SK-N-SH (cell line): ENCODE data around the gene R3HCC1L. TPM values are rescaled to one million over a fixed set of nuclear protein-coding genes. Genes with fewer than 3 reads are reported as not detected.

Experiments
- CTCF ChIA-PET: fragments of 300-600, 350-600 bp; formaldehyde crosslinking; extraction: SDS; loops from one replicate; lab custom pipeline; 2021; lab: Yijun Ruan, JAX
- POLR2A ChIA-PET: fragments of 350-600 bp; sonication (Branson Sonifier 250); formaldehyde crosslinking; extraction: SDS; loops from one replicate; lab custom pipeline; 2020; ENCODE audit warnings: antibody characterized with exemption, inconsistent platforms; lab: Yijun Ruan, JAX
- DNase-seq: peaks from one replicate; pipeline ENCODE4 v3.0.0; 2012
- H2AFZ ChIP-seq: fragments of 200-600 bp; sonication (generic); 2 replicates; pipeline ENCODE4 v1.8.1; 2016; ENCODE audit warnings: antibody characterized with exemption, mild to moderate bottlenecking, low read depth
- H3F3A ChIP-seq: fragments of 200-600 bp; sonication (generic); replicated peaks from 2 replicates; pipeline ENCODE3; 2016; ENCODE audit warnings: antibody characterized with exemption, mild to moderate bottlenecking; ENCODE audit not compliant: insufficient read depth
- H3K27ac ChIP-seq, 2 experiments: fragments of 200-500 bp in 1 of 2; fragments of 200-600 bp in 1 of 2; sonication (Bioruptor generic) in 1 of 2; sonication (generic), shearing (Covaris generic) in 1 of 2; 2 replicates each; pipeline versions ENCODE4 v1.5.1 to v1.6.1; 2014 to 2016; ENCODE audit warnings: low read depth in 2 of 2, inconsistent platforms in 1 of 2, low read length in 1 of 2, mild to moderate bottlenecking in 1 of 2, mixed read lengths in 1 of 2
- H3K27me3 ChIP-seq: fragments of 200-600 bp; sonication (generic), shearing (Covaris generic); 2 replicates; pipeline ENCODE4 v1.6.1; 2016; ENCODE audit warnings: mixed run types; ENCODE audit not compliant: insufficient read depth
- H3K36me3 ChIP-seq, 2 experiments: fragments of 200-500 bp in 1 of 2; fragments of 200-600 bp in 1 of 2; sonication (Bioruptor generic) in 1 of 2; sonication (generic) in 1 of 2; replicated peaks in 1 of 2; 2 replicates each; pipeline versions ENCODE3 to v1.5.1; 2014 to 2016; ENCODE audit warnings: low read length in 1 of 2, mild to moderate bottlenecking in 1 of 2; ENCODE audit not compliant: insufficient read depth in 2 of 2, control insufficient read depth in 1 of 2
- H3K4me1 ChIP-seq, 2 experiments: fragments of 200-500 bp in 1 of 2; fragments of 200-600 bp in 1 of 2; sonication (Bioruptor generic) in 1 of 2; sonication (generic), shearing (Covaris generic) in 1 of 2; 2 replicates each; pipeline versions ENCODE4 v1.5.1 to v1.6.1; 2014 to 2016; ENCODE audit warnings: low read depth in 1 of 2, low read length in 1 of 2, mixed run types in 1 of 2; ENCODE audit not compliant: insufficient read depth in 2 of 2, control insufficient read depth in 1 of 2
- H3K4me2 ChIP-seq: fragments of 200-600 bp; sonication (generic), shearing (Covaris generic); 2 replicates; pipeline ENCODE4 v1.6.1; 2017; ENCODE audit warnings: mixed run types
- H3K4me3 ChIP-seq, 2 experiments: fragments of 200-500 bp in 1 of 2; fragments of 200-600 bp in 1 of 2; sonication (Bioruptor generic) in 1 of 2; sonication (generic), shearing (Covaris generic) in 1 of 2; 2 replicates each; pipeline versions ENCODE4 v1.5.1 to v1.8.1; 2014 to 2016; ENCODE audit warnings: low read depth in 2 of 2, inconsistent platforms in 1 of 2, low read length in 1 of 2, mild to moderate bottlenecking in 1 of 2, mixed read lengths in 1 of 2, moderate library complexity in 1 of 2
- H3K79me2 ChIP-seq: fragments of 200-600 bp; sonication (generic); 2 replicates; pipeline ENCODE4 v1.8.1; 2017; ENCODE audit warnings: mild to moderate bottlenecking; ENCODE audit not compliant: insufficient read depth
- H3K9ac ChIP-seq: fragments of 200-600 bp; sonication (generic); 2 replicates; pipeline ENCODE4 v1.6.1; 2017; ENCODE audit warnings: mixed run types
- H3K9me2 ChIP-seq: fragments of 200-600 bp; sonication (generic); 2 replicates; pipeline ENCODE4 v1.6.1; 2017; ENCODE audit warnings: mixed run types
- H3K9me3 ChIP-seq: fragments of 200-600 bp; sonication (generic); 2 replicates; pipeline ENCODE4 v1.6.1; 2017; ENCODE audit warnings: mixed run types, mild to moderate bottlenecking, moderate library complexity
- H4K20me1 ChIP-seq: fragments of 200-600 bp; sonication (generic); 2 replicates; pipeline ENCODE4 v1.6.1; 2017; ENCODE audit warnings: mild to moderate bottlenecking, mixed run types; ENCODE audit not compliant: insufficient read depth
- CHD2 ChIP-seq: fragments of 150-350 bp; IDR thresholded peaks from 2 replicates; pipeline ENCODE4 v1.6.1; 2018; ENCODE audit warnings: low read length; ENCODE audit not compliant: partially characterized antibody
- ELF1 ChIP-seq: IDR thresholded peaks from 2 replicates; pipeline ENCODE4 v1.4.0; 2012
- EZH2phosphoT487 ChIP-seq: fragments of 200-600 bp; sonication (generic); IDR thresholded peaks from 2 replicates; pipeline ENCODE4 v1.6.1; 2017; ENCODE audit warnings: low read depth, mixed run types, mild to moderate bottlenecking, antibody characterized with exemption, moderate library complexity, borderline replicate concordance
- FOXJ3 ChIP-seq: sonication (generic); formaldehyde crosslinking; IDR thresholded peaks from 2 replicates; pipeline ENCODE4 v1.5.1; 2020; ENCODE audit warnings: mild to moderate bottlenecking, missing genetic modification reagents
- FOXM1 ChIP-seq: IDR thresholded peaks from 2 replicates; pipeline ENCODE4 v1.4.0; 2012; ENCODE audit warnings: low read depth, mild to moderate bottlenecking
- GABPA ChIP-seq: IDR thresholded peaks from 2 replicates; pipeline ENCODE4 v1.4.0; 2012; ENCODE audit warnings: low read depth, mild to moderate bottlenecking
- IRF3 ChIP-seq: fragments of 150-350 bp; IDR thresholded peaks from 2 replicates; pipeline ENCODE4 v1.6.1; 2016; ENCODE audit warnings: mild to moderate bottlenecking, low read depth, low read length
- JUND ChIP-seq: IDR thresholded peaks from 2 replicates; pipeline ENCODE4 v1.4.0; 2012
- NFIC ChIP-seq: IDR thresholded peaks from 2 replicates; pipeline ENCODE4 v1.4.0; 2012; ENCODE audit warnings: borderline replicate concordance
- NRF1 ChIP-seq: IDR thresholded peaks from 2 replicates; pipeline ENCODE4 v1.6.1; 2012; ENCODE audit warnings: low read depth, mild to moderate bottlenecking, low read length
- RCOR1 ChIP-seq: fragments of 150-350 bp; IDR thresholded peaks from 2 replicates; pipeline ENCODE4 v1.6.1; 2017; ENCODE audit warnings: antibody characterized with exemption, low read length
- RXRA ChIP-seq: IDR thresholded peaks from 2 replicates; pipeline ENCODE4 v1.4.0; 2012; ENCODE audit warnings: low read depth, mild to moderate bottlenecking, borderline replicate concordance
- SIN3A ChIP-seq: IDR thresholded peaks from 2 replicates; pipeline ENCODE4 v1.6.1; 2012; ENCODE audit warnings: low read depth, mild to moderate bottlenecking, low read length, moderate library complexity, borderline replicate concordance
- USF1 ChIP-seq: IDR thresholded peaks from 2 replicates; pipeline ENCODE4 v1.4.0; 2012; ENCODE audit warnings: low read depth, borderline replicate concordance
- YY1 ChIP-seq: IDR thresholded peaks from 2 replicates; pipeline ENCODE4 v1.4.0; 2012; ENCODE audit warnings: low read depth, mild to moderate bottlenecking
- WGBS: methylation state at CpG from one replicate; pipeline ENCODE4 v1.1.6; 2017; ENCODE audit warnings: low lambda C conversion rate; 5-methylcytosine and 5-hydroxymethylcytosine counted together
- polyA plus RNA-seq, 3 experiments: library from polyadenylated mRNA; depleted of rRNA; stranded (reverse); fragments of >200 nt; gene quantifications; 2 replicates each; pipeline ENCODE4 v1.2.3, GENCODE V29; 2012

The R3HCC1L gene
- polyA plus RNA-seq, 1 of the 3 experiments (the other 2 are of a cell fraction) = 6.0 TPM

GRCh38 chr10:98208925-98209324 lies 74.5 kb downstream of the R3HCC1L start:
- no peaks in the 10 kb centered on the region for H4K20me1 ChIP-seq
- H3K4me3 ChIP-seq = no peak overlapping the region
- TF ChIP-seq YY1 = no peak
- H3K4me2 ChIP-seq = no peak overlapping the region
- no peak overlapping the region for H2AFZ ChIP-seq
- 92% methylated on average over 2 of the region's 2 CpGs for WGBS
- H3K27me3 ChIP-seq = no peaks in the 10 kb centered on the region
- H3K4me1 ChIP-seq = no peaks in the 10 kb centered on the region; a peak in 1 of 4 replicates
- H3K27ac ChIP-seq = no peak overlapping the region
- H3K9me2 ChIP-seq = no peaks in the 10 kb centered on the region
- peaks cover 5% of the 10 kb centered on the region; the same call in 1 of the 2 replicates for H3K79me2 ChIP-seq
- no peaks in the 10 kb centered on the region for H3K9me3 ChIP-seq
- DNase-seq = no peak
- no peak overlapping the region for H3K9ac ChIP-seq
- H3F3A ChIP-seq = no peaks in the 10 kb centered on the region
- ChIA-PET CTCF (no interaction called here), POLR2A (no interaction called here)
- H3K36me3 ChIP-seq = peaks cover 24 to 36% of the 10 kb centered on the region in 2 experiments

- no peak overlapping the region for H3K9ac ChIP-seq
- no peaks in the 10 kb centered on the region for H3F3A ChIP-seq
- no peak for TF ChIP-seq FOXJ3 (CRISPR knock-in tag)
- TF ChIP-seq RXRA = no peak
- TF ChIP-seq JUND = no peak
- TF ChIP-seq GABPA = no peak
- TF ChIP-seq RCOR1 = no peak
- no peak for TF ChIP-seq SIN3A
- no peak for TF ChIP-seq CHD2
- no peak for TF ChIP-seq EZH2phosphoT487
- no peak for TF ChIP-seq ELF1
- no peak for TF ChIP-seq NFIC
- TF ChIP-seq IRF3 = no peak
- no peak for TF ChIP-seq FOXM1
- TF ChIP-seq USF1 = no peak
- TF ChIP-seq NRF1 = no peak
- H3K4me2 ChIP-seq = no peak overlapping the region
- peaks cover 3% of the 10 kb centered on the region; the same call in 1 of the 2 replicates for H3K79me2 ChIP-seq
- 90% methylated on average over 4 of the region's 4 CpGs for WGBS
- H3K4me3 ChIP-seq = no peak overlapping the region
- H3K27me3 ChIP-seq = no peaks in the 10 kb centered on the region
- H3K27ac ChIP-seq = no peak overlapping the region
- peaks cover 24 to 36% of the 10 kb centered on the region in 2 experiments for H3K36me3 ChIP-seq
- no peaks in the 10 kb centered on the region for H4K20me1 ChIP-seq
- DNase-seq = no peak
- H3K9me3 ChIP-seq = no peaks in the 10 kb centered on the region
- H3K9me2 ChIP-seq = no peaks in the 10 kb centered on the region
- no peaks in the 10 kb centered on the region; a peak in 1 of 4 replicates for H3K4me1 ChIP-seq
- H2AFZ ChIP-seq = no peak overlapping the region
- CTCF ChIA-PET = no interaction called here
- POLR2A ChIA-PET = no interaction called here
These were observed 75.0 kb downstream of the R3HCC1L start for GRCh38 chr10:98209441-98209840.
